Measurements from ENCODE around the gene IAPP.
"Not testable (repeated sequence)": the region's sequence is repeated elsewhere in the genome, so short reads cannot be mapped to it uniquely, and the experiment has no call there.

The IAPP gene

DNA sequence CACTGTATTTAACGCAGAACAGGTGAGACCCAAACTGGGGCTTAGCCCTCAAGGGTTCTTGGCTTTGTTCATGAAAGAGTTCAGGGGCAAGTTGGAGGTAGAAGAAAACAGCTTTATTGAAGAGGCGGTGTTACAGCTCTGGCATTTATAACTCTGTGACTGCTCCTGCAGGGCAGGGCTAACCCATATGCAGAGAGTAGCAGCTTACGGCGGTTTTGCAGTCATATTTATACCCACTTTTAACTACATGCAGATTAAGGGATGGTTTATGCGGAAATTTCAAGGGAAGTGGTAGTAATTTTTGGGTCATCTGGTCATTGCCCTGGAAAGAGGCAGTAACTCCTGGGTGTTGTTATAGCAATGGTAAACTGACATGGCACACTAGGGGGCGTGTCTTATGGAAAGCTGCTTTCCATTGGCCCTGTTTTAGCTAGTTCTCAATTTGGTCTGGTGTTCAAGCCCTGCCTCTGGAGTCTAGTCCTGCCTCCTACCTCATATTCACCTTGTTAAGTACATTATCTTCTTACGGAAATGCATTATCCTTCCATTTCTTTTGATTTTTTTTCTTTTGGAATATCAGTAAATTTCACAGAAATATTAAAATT lies 1.8 kb upstream of the IAPP start:
- Histone ChIP-seq H3K36me3 (ENCODE audit: control insufficient read depth in 5 of 5, insufficient read depth in 5 of 5, low read length in 5 of 5) (no peaks in the 10 kb centered on the region), H3K4me3 (ENCODE audit: low read depth in 1 of 5, low read length in 5 of 5) (no peak overlapping the region), H3K9me3 (ENCODE audit: control insufficient read depth in 5 of 5, low read length in 5 of 5) (no peaks in the 10 kb centered on the region)

DNA sequence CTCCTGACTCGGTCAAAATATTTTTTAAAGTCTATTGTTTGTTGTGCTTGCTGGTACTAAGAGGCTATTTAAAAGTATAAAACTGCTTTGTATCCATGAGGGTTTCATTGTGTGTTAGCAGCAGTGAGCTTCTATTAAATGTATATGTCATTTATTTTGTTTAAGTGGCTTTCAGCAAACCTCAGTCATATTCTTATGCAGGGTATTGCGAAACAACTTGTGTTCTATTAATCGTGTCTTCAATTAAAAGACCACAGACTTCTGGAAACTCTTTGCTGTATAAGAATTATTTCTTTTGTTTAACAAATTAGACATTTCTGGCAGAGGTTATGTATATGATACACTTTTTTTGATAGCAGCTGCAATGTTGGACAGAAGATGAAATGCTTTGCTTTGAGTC lies 6.5 kb downstream of the IAPP start:
- no peak overlapping the region for H3K4me3 ChIP-seq (ENCODE audit: low read depth in 1 of 5, low read length in 5 of 5)

More for the DNA sequence above, 1.8 kb upstream of the IAPP start:
- H3K27ac ChIP-seq (ENCODE audit: low read depth, low read length) = no peak overlapping the region
- no peaks in the 10 kb centered on the region for H3K4me1 ChIP-seq (ENCODE audit: control insufficient read depth in 5 of 5, insufficient read depth in 5 of 5, low read length in 5 of 5)
- H3K27me3 ChIP-seq (ENCODE audit: control insufficient read depth in 5 of 5, insufficient read depth in 4 of 5, low read length in 5 of 5) = no peaks in the 10 kb centered on the region
- H3K9ac ChIP-seq (ENCODE audit: low read length in 5 of 5) = no peak overlapping the region

DNA sequence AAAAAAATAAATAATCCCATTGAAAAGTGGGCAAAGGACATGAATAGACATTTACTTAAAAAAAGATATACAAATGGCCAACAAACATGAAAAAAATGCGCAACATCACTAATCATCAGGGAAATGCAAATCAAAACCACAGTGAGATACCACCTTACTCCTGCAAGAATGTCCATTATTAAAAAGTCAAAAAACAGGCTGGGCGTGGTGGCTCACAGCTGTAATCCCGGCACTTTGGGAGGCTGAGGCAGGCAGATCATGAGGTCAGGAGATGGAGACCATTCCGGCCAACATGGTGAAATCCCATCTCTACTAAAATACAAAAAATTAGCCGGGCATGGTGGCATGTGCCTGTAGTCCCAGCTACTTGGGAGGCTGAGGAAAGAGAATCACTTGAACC lies 8.6 kb downstream of the IAPP start:
- H3K27ac ChIP-seq (ENCODE audit: low read depth, low read length); H3K9ac ChIP-seq (ENCODE audit: low read length in 5 of 5); H3K27me3 ChIP-seq (ENCODE audit: control insufficient read depth in 5 of 5, insufficient read depth in 4 of 5, low read length in 5 of 5); H3K9me3 ChIP-seq (ENCODE audit: control insufficient read depth in 5 of 5, low read length in 5 of 5); H3K4me1 ChIP-seq (ENCODE audit: control insufficient read depth in 5 of 5, insufficient read depth in 5 of 5, low read length in 5 of 5); H3K36me3 ChIP-seq (ENCODE audit: control insufficient read depth in 5 of 5, insufficient read depth in 5 of 5, low read length in 5 of 5); H3K4me3 ChIP-seq (ENCODE audit: low read depth in 1 of 5, low read length in 5 of 5): not testable (repeated sequence)

More for the DNA sequence above, 6.5 kb downstream of the IAPP start:
- Histone ChIP-seq H3K9me3 (ENCODE audit: control insufficient read depth in 5 of 5, low read length in 5 of 5) (no peaks in the 10 kb centered on the region), H3K36me3 (ENCODE audit: control insufficient read depth in 5 of 5, insufficient read depth in 5 of 5, low read length in 5 of 5) (no peaks in the 10 kb centered on the region), H3K4me1 (ENCODE audit: control insufficient read depth in 5 of 5, insufficient read depth in 5 of 5, low read length in 5 of 5) (no peaks in the 10 kb centered on the region), H3K27me3 (ENCODE audit: control insufficient read depth in 5 of 5, insufficient read depth in 4 of 5, low read length in 5 of 5) (peaks cover 0 to 2% (median 0%) of the 10 kb centered on the region in 5 donors), H3K9ac (ENCODE audit: low read length in 5 of 5) (no peak overlapping the region), H3K27ac (ENCODE audit: low read depth, low read length) (no peak overlapping the region)

DNA sequence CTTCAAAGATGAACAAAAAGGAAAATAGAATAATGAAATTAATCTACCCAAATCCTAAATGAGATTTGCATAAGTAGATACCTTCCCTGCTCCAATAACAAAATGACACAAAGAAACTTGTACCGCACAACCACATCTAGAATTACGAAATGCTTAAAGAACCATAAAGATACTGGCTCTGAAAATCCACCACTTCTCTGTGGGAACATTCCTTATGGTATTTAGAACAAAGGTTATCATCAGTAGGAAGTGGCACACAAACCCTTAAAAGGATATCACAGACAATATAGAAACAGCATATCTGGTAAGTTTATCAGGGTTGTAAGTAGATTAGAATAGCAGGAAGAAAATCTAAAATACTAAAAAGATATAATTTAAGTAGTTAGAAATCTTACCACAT lies 11.6 kb downstream of the IAPP start:
- Histone ChIP-seq H3K9ac (ENCODE audit: low read length in 5 of 5) (no peak overlapping the region), H3K27ac (ENCODE audit: low read depth, low read length) (no peak overlapping the region), H3K36me3 (ENCODE audit: control insufficient read depth in 5 of 5, insufficient read depth in 5 of 5, low read length in 5 of 5) (no peaks in the 10 kb centered on the region), H3K4me1 (ENCODE audit: control insufficient read depth in 5 of 5, insufficient read depth in 5 of 5, low read length in 5 of 5) (no peaks in the 10 kb centered on the region), H3K27me3 (ENCODE audit: control insufficient read depth in 5 of 5, insufficient read depth in 4 of 5, low read length in 5 of 5) (no peaks in the 10 kb centered on the region), H3K4me3 (ENCODE audit: low read depth in 1 of 5, low read length in 5 of 5) (no peak overlapping the region), H3K9me3 (ENCODE audit: control insufficient read depth in 5 of 5, low read length in 5 of 5) (no peaks in the 10 kb centered on the region)

DNA sequence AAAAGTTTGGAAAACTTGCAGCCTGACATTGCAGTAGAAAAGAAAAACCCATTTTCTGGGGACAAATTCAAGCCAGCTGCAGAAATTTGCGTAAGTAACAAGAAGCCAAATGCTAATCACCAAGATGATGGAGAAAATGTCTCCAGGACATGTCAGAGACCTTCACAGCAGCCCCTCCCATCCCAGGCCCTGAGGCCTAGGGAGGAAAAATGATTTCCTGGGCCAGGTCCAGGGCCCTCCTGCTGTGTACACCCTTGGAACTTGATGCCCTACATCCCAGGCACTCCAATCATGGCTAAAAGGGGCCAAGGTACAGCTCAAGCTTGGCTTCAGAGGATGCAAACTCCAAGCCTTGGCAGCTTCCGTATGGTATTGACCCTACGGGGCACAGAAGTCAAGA lies 14.5 kb downstream of the IAPP start:
- H3K4me1 ChIP-seq (ENCODE audit: control insufficient read depth in 5 of 5, insufficient read depth in 5 of 5, low read length in 5 of 5) = no peaks in the 10 kb centered on the region
- H3K9me3 ChIP-seq (ENCODE audit: control insufficient read depth in 5 of 5, low read length in 5 of 5) = no peaks in the 10 kb centered on the region
- no peak overlapping the region for H3K27ac ChIP-seq (ENCODE audit: low read depth, low read length)
- no peaks in the 10 kb centered on the region for H3K36me3 ChIP-seq (ENCODE audit: control insufficient read depth in 5 of 5, insufficient read depth in 5 of 5, low read length in 5 of 5)
- no peak overlapping the region for H3K9ac ChIP-seq (ENCODE audit: low read length in 5 of 5)
- no peaks in the 10 kb centered on the region for H3K27me3 ChIP-seq (ENCODE audit: control insufficient read depth in 5 of 5, insufficient read depth in 4 of 5, low read length in 5 of 5)
- no peak overlapping the region for H3K4me3 ChIP-seq (ENCODE audit: low read depth in 1 of 5, low read length in 5 of 5)

DNA sequence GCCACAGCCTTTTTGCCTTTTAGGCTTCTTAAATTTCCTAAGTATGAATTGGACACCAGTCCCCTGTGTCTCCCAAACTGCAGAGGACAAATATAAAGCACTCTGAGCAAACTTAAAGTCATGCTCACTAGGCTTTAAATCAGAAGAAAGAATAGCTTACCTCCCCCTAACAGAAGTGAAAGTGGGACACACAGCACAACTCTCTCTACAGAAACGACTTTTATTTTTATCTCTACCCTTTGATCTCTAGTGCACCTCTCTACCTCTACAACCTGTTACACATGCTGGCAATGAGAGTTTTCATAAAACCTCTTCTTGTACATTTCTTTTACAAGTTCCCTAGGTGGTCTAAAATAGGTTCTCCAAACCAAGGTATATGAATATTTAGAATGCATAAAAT lies 19.7 kb downstream of the IAPP start:
- no peaks in the 10 kb centered on the region for H3K4me1 ChIP-seq (ENCODE audit: control insufficient read depth in 5 of 5, insufficient read depth in 5 of 5, low read length in 5 of 5)

DNA sequence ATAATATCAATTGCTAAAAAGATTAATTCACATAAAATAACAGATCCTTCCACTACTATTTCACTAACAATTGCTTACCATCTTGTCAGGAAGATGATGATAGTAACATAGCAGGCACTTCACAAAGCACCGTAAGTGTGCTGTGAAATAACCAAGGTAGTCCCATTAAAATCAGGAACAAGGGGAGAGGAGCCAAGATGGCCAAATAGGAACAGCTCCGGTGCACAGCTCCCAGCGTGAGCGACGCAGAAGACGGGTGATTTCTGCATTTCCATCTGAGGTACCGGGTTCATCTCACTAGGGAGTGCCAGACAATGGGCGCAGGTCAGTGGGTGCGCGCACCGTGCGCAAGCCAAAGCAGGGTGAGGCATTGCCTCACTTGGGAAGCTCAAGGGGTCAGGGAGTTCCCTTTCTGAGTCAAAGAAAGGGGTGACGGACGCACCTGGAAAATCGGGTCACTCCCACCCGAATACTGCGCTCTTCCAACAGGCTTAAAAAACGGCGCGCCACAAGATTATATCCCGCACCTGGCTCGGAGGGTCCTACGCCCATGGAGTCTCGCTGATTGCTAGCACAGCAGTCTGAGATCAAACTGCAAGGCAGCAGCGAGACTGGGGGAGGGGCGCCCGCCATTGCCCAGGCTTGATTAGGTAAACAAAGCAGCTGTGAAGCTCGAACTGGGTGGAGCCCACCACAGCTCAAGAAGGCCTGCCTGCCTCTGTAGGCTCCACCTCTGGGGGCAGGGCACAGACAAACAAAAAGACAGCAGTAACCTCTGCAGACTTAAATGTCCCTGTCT lies 22.3 kb downstream of the IAPP start:
- H3K27ac ChIP-seq (ENCODE audit: low read depth, low read length); H3K9ac ChIP-seq (ENCODE audit: low read length in 5 of 5): not testable (repeated sequence)

More for the DNA sequence above, 19.7 kb downstream of the IAPP start:
- H3K9ac ChIP-seq (ENCODE audit: low read length in 5 of 5) = no peak overlapping the region
- no peak overlapping the region for H3K4me3 ChIP-seq (ENCODE audit: low read depth in 1 of 5, low read length in 5 of 5)
- no peaks in the 10 kb centered on the region for H3K27me3 ChIP-seq (ENCODE audit: control insufficient read depth in 5 of 5, insufficient read depth in 4 of 5, low read length in 5 of 5)
- H3K36me3 ChIP-seq (ENCODE audit: control insufficient read depth in 5 of 5, insufficient read depth in 5 of 5, low read length in 5 of 5) = no peaks in the 10 kb centered on the region
- no peak overlapping the region for H3K27ac ChIP-seq (ENCODE audit: low read depth, low read length)
- H3K9me3 ChIP-seq (ENCODE audit: control insufficient read depth in 5 of 5, low read length in 5 of 5) = no peaks in the 10 kb centered on the region

DNA sequence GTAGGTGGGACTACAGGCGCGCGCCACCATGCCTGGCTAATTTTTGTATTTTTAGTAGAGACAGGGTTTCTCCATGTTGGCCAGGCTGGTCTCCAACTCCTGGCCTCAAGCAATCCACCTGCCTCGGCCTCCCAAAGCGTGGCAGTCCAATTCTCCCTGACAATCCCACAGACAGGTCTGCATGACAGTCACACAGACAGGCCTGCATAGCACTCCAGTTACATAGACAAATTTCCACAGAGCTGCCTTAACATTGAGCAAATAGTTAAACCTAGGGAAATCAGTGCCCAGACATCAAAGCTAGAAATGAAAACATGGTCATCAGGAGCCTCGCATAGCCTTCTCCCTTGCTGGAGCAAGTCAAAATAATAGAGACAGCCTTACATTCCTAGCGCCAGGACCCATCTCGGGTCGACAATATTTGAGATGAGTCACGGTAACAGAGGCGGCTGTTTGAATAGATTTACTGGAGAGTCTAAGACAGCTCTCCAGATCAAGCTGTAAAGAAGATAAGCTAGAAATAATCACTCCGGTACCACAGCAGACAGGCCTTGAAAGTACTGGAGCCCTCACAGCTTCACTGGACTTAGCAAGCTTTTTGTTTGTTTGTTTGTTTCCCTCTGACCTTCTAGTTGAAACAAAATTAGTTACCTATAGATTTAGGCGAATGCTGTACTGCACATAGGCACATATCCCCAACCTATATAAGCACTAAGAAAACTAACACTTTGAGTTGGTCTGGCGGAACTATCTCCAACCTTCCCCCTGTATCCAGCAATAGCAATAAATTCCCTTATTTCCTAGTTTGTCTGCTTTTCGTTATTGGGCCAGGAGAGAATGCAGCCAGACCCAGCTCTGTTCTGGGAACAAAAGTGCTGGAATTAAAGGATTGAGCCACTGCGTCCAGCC lies 40.9 kb downstream of the IAPP start:
- H3K27ac ChIP-seq (ENCODE audit: low read depth, low read length) = no peak overlapping the region
- H3K27me3 ChIP-seq (ENCODE audit: control insufficient read depth in 5 of 5, insufficient read depth in 4 of 5, low read length in 5 of 5) = peaks cover 0 to 2% (median 0%) of the 10 kb centered on the region in 5 donors
- H3K36me3 ChIP-seq (ENCODE audit: control insufficient read depth in 5 of 5, insufficient read depth in 5 of 5, low read length in 5 of 5) = no peaks in the 10 kb centered on the region
- H3K4me3 ChIP-seq (ENCODE audit: low read depth in 1 of 5, low read length in 5 of 5) = no peak overlapping the region
- H3K9ac ChIP-seq (ENCODE audit: low read length in 5 of 5) = no peak overlapping the region
- H3K4me1 ChIP-seq (ENCODE audit: control insufficient read depth in 5 of 5, insufficient read depth in 5 of 5, low read length in 5 of 5) = no peaks in the 10 kb centered on the region
- no peaks in the 10 kb centered on the region for H3K9me3 ChIP-seq (ENCODE audit: control insufficient read depth in 5 of 5, low read length in 5 of 5)

More for the DNA sequence above, 22.3 kb downstream of the IAPP start:
- H3K36me3 ChIP-seq (ENCODE audit: control insufficient read depth in 5 of 5, insufficient read depth in 5 of 5, low read length in 5 of 5); H3K4me3 ChIP-seq (ENCODE audit: low read depth in 1 of 5, low read length in 5 of 5); H3K9me3 ChIP-seq (ENCODE audit: control insufficient read depth in 5 of 5, low read length in 5 of 5); H3K4me1 ChIP-seq (ENCODE audit: control insufficient read depth in 5 of 5, insufficient read depth in 5 of 5, low read length in 5 of 5); H3K27me3 ChIP-seq (ENCODE audit: control insufficient read depth in 5 of 5, insufficient read depth in 4 of 5, low read length in 5 of 5): not testable (repeated sequence)

DNA sequence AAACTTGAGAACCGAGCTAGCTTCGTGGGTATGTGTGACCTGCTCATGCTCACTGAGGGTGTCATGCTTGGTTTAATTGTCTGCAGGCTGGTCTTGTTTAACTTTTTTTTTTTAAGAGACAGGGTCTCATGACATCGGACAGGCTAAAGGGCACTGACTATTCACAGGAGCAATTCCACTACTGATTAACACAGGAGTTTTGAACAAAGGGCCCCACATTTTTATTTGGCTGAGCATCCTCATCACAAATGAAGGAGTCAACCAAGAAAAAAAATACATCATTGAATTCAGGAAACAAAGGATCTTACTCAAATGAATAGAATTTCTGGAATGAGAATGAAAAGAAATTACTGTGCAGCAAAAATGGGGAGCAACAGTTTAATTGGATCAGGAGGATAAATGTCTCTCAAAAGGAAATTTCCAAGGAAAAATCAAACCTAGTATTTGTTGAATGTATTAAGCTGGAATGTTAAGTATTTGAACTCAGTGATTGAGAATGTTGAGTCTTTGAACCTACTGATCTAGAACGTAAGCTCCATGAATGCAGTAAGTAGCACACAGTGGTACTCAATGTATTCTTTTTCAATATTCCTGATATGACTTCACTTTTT lies 43.9 kb downstream of the IAPP start:
- H3K9me3 ChIP-seq (ENCODE audit: control insufficient read depth in 5 of 5, low read length in 5 of 5) = no peaks in the 10 kb centered on the region

More for the DNA sequence above, 43.9 kb downstream of the IAPP start:
- Histone ChIP-seq H3K27me3 (ENCODE audit: control insufficient read depth in 5 of 5, insufficient read depth in 4 of 5, low read length in 5 of 5) (peaks cover 0 to 2% (median 0%) of the 10 kb centered on the region in 5 donors), H3K9ac (ENCODE audit: low read length in 5 of 5) (no peak overlapping the region), H3K27ac (ENCODE audit: low read depth, low read length) (no peak overlapping the region), H3K4me1 (ENCODE audit: control insufficient read depth in 5 of 5, insufficient read depth in 5 of 5, low read length in 5 of 5) (no peaks in the 10 kb centered on the region), H3K36me3 (ENCODE audit: control insufficient read depth in 5 of 5, insufficient read depth in 5 of 5, low read length in 5 of 5) (no peaks in the 10 kb centered on the region), H3K4me3 (ENCODE audit: low read depth in 1 of 5, low read length in 5 of 5) (no peak overlapping the region)
